ENCODE results near the gene ELF1. TPM values are rescaled to one million over a fixed set of nuclear protein-coding genes. Genes with fewer than 3 reads are reported as not detected.

Gene ELF1
- total and polyA plus RNA-seq, 10 of the 15 experiments (the other 5 are each of a cell fraction or from before 2014, with no cell fraction given) = 43.3 to 97.6 (median 55.7) TPM

GRCh38 chr13:41032691-41033376 lies 13.7 kb upstream of the ELF1 start (continued):
- no peak for TF ChIP-seq ZBTB11 (CRISPR knock-in tag; IDR thresholded peaks at IDR 0.05)
- no peak for TF ChIP-seq SREBF1 (IDR thresholded peaks at IDR 0.05; ENCODE audit: low read length)

GRCh38 chr13:41029629-41030028 lies 10.5 kb upstream of the ELF1 start:
- Histone ChIP-seq H3K79me2 (ENCODE audit: control insufficient read depth, insufficient read depth, low read length) (peaks cover 4% of the 10 kb centered on the region), H3K4me2 (ENCODE audit: control insufficient read depth, insufficient read depth) (no peak overlapping the region), H4K20me1 (ENCODE audit: control insufficient read depth, insufficient read depth) (no peaks in the 10 kb centered on the region), H2AFZ (ENCODE audit: control insufficient read depth, low read depth, low read length) (no peak overlapping the region), H3K4me1 (ENCODE audit: control insufficient read depth, insufficient read depth, low read length) (no peaks in the 10 kb centered on the region), H3K9ac (ENCODE audit: control insufficient read depth, insufficient read depth, low read length) (no peak overlapping the region), H3K4me3 (no peak overlapping the region), H3K27ac (ENCODE audit: control insufficient read depth, insufficient read depth) (no peak overlapping the region), H3K36me3 (ENCODE audit: control insufficient read depth in 2 of 2, insufficient read depth in 2 of 2, low read length in 1 of 2) (no peaks in the 10 kb centered on the region), H3K9me3 (replicated peaks; ENCODE audit: control insufficient read depth, insufficient read depth, low read length) (no peaks in the 10 kb centered on the region), H3K27me3 (replicated peaks in 1 of 2; ENCODE audit: control insufficient read depth in 2 of 2, insufficient read depth in 2 of 2, low read length in 1 of 2) (no peaks in the 10 kb centered on the region)
- peak; percentile 46; the same call in 1 of the 2 replicates for TF ChIP-seq RAD21 (IDR thresholded peaks at IDR 0.05; ENCODE audit: insufficient read depth, low read depth, low read length)
- peak in 2 of 3 experiments; percentile 9 to 34; a peak in 2 of 6 replicates for TF ChIP-seq CTCF (IDR thresholded peaks at IDR 0.05 in 2 of 3, conservative IDR thresholded peaks at IDR 0.05 in 1 of 3; ENCODE audit: control insufficient read depth in 2 of 3, extremely low read depth in 1 of 3, insufficient read depth in 1 of 3, low read depth in 3 of 3, low read length in 3 of 3)
- TF ChIP-seq SUPT20H (IDR thresholded peaks at IDR 0.05; ENCODE audit: borderline replicate concordance, control insufficient read depth, low read depth, low read length) = no peak
- TF ChIP-seq, protein P1, sequence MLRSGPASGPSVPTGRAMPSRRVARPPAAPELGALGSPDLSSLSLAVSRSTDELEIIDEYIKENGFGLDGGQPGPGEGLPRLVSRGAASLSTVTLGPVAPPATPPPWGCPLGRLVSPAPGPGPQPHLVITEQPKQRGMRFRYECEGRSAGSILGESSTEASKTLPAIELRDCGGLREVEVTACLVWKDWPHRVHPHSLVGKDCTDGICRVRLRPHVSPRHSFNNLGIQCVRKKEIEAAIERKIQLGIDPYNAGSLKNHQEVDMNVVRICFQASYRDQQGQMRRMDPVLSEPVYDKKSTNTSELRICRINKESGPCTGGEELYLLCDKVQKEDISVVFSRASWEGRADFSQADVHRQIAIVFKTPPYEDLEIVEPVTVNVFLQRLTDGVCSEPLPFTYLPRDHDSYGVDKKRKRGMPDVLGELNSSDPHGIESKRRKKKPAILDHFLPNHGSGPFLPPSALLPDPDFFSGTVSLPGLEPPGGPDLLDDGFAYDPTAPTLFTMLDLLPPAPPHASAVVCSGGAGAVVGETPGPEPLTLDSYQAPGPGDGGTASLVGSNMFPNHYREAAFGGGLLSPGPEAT (IDR thresholded peaks at IDR 0.05; ENCODE audit: low read depth) = no peak
- no peak for TF ChIP-seq POLR2A (IDR thresholded peaks at IDR 0.05; ENCODE audit: low read depth, low read length)
- no TSS peak for BruUV-seq (replicated peaks)
- intact Hi-C loops (cut with micrococcal nuclease; ENCODE audit: unreplicated experiment) = no loop called here
- FAIRE-seq (no peak), ATAC-seq (no peak), DNase-seq (ENCODE audit: low read depth, low spot score) (no peak)
- RAD21 ChIA-PET (ENCODE audit: unreplicated experiment) = interaction anchor here (0.6 to 2.7 kb wide), 4 partner anchors 14 to 68 kb away, joined by 3 to 8 read pairs (median 4); no protein-coding TSS in a partner anchor
- CTCF ChIA-PET = interaction anchor here (1.1 to 2.1 kb wide), 5 partner anchors 9 to 252 kb away, joined by 3 to 8 read pairs (median 6); partner anchors contain the start of gene WBP4
- SMC1A ChIA-PET (ENCODE audit: uncharacterized antibody, unreplicated experiment) = interaction anchor here (0.6 to 1.7 kb wide), 2 partner anchors 11 to 30 kb away, joined by 3 to 5 read pairs; no protein-coding TSS in a partner anchor
- POLR2A ChIA-PET = interaction anchor here (0.8 kb wide), 1 partner anchor 8 kb away, joined by 3 read pairs; no protein-coding TSS in a partner anchor
- in situ Hi-C loops (cut with MboI) = no loop called here
- WGBS (ENCODE audit: insufficient coverage, insufficient replicate concordance, low lambda C conversion rate, missing lambda C conversion rate) = 100% methylated on average over 2 of the region's 2 CpGs
